SK-N-MC (cell line): Measurements from ENCODE around the gene HOXA5.

Experiments
- DNase-seq: peaks from one replicate; pipeline ENCODE4 v3.0.0-alpha.2; 2011; ENCODE audit warnings: low read depth, low spot score
- H3K27ac ChIP-seq: fragments of 200-600 bp; sonication (generic); 2 replicates; pipeline ENCODE4 v1.5.1; 2016; ENCODE audit warnings: mixed run types
- H3K36me3 ChIP-seq: fragments of 200-600 bp; sonication (generic); 2 replicates; pipeline ENCODE4 v1.6.1; 2017; ENCODE audit warnings: antibody characterized with exemption, low read length, mixed read lengths; ENCODE audit not compliant: insufficient read depth
- H3K4me3 ChIP-seq: fragments of 200-600 bp; sonication (generic); 2 replicates; pipeline ENCODE4 v1.5.1; 2016
- H3K9ac ChIP-seq: fragments of 200-600 bp; sonication (generic); 2 replicates; pipeline ENCODE4 v1.8.0; 2017; ENCODE audit warnings: mixed run types, mixed read lengths; ENCODE audit not compliant: insufficient read length
- H3K9me3 ChIP-seq: fragments of 200-600 bp; sonication (generic); 2 replicates; pipeline ENCODE4 v1.6.1; 2017; ENCODE audit warnings: low read depth, mild to moderate bottlenecking, antibody characterized with exemption, low read length, moderate library complexity, mixed read lengths
- EZH2 ChIP-seq: fragments of 200-600 bp; sonication (generic); IDR thresholded peaks from one replicate; pipeline ENCODE4 v1.6.1; 2017; ENCODE audit warnings: antibody characterized with exemption
- FOXP2 ChIP-seq: optimal IDR thresholded peaks from 2 replicates; pipeline ENCODE3; 2011; ENCODE audit warnings: mild to moderate bottlenecking, moderate library complexity; ENCODE audit not compliant: insufficient read depth; ENCODE audit errors: extremely low read length, control extremely low read depth
- POLR2AphosphoS5 ChIP-seq: IDR thresholded peaks from 2 replicates; pipeline ENCODE4 v1.6.1; 2012; ENCODE audit warnings: mild to moderate bottlenecking, low read depth, low read length, borderline replicate concordance

HOXA5 gene

GRCh38 chr7:27167916-27168264, 24.4 kb upstream of the HOXA5 start:
- H3K9me3 ChIP-seq = no peaks in the 10 kb centered on the region
- H3K4me3 ChIP-seq = no peak overlapping the region
- no peak for DNase-seq
- TF ChIP-seq EZH2 (no peak), POLR2AphosphoS5 (no peak), FOXP2 (no peak)
- no peaks in the 10 kb centered on the region for H3K36me3 ChIP-seq
- no peak overlapping the region for H3K27ac ChIP-seq
- no peak overlapping the region for H3K9ac ChIP-seq

GRCh38 chr7:27166531-27167505, 23.3 kb upstream of the HOXA5 start:
- Histone ChIP-seq H3K9me3 (no peaks in the 10 kb centered on the region), H3K9ac (no peak overlapping the region), H3K4me3 (no peak overlapping the region; the same call in 1 of the 2 replicates), H3K27ac (no peak overlapping the region), H3K36me3 (no peaks in the 10 kb centered on the region)
- DNase-seq = no peak
- TF ChIP-seq EZH2 (no peak), FOXP2 (no peak), POLR2AphosphoS5 (no peak)

- Histone ChIP-seq H3K27ac (no peak overlapping the region), H3K4me3 (no peak overlapping the region), H3K9ac (no peak overlapping the region), H3K36me3 (no peaks in the 10 kb centered on the region), H3K9me3 (no peaks in the 10 kb centered on the region)
- TF ChIP-seq EZH2 (no peak), FOXP2 (no peak), POLR2AphosphoS5 (no peak)
- DNase-seq = no peak
Measured at GRCh38 chr7:27165996-27166530, 22.6 kb upstream of the HOXA5 start.

GRCh38 chr7:27165089-27165995, 21.9 kb upstream of the HOXA5 start, which contains the start of gene HOXA9:
Gene HOXA9 (minus strand): TSS chr7:27165537. CDS start chr7:27165457, 80 bp downstream.
- Histone ChIP-seq H3K9me3 (no peaks in the 10 kb centered on the region), H3K9ac (no peak within 1 kb of the TSS), H3K27ac (no peak within 1 kb of the TSS), H3K4me3 (no peak within 1 kb of the TSS), H3K36me3 (no peaks in the 10 kb centered on the region)
- no peak for TF ChIP-seq EZH2
- no peak for TF ChIP-seq FOXP2
- no peak for TF ChIP-seq POLR2AphosphoS5
- DNase-seq = no peak

- no peak overlapping the region for H3K4me3 ChIP-seq
- H3K27ac ChIP-seq = no peak overlapping the region
- H3K36me3 ChIP-seq = no peaks in the 10 kb centered on the region
- TF ChIP-seq POLR2AphosphoS5 (no peak), FOXP2 (no peak), EZH2 (no peak)
- DNase-seq = no peak
- no peak overlapping the region for H3K9ac ChIP-seq
- no peaks in the 10 kb centered on the region for H3K9me3 ChIP-seq
Measured at GRCh38 chr7:27164367-27165088, 21.0 kb upstream of the HOXA5 start.

- Histone ChIP-seq H3K4me3 (no peak overlapping the region), H3K9me3 (no peaks in the 10 kb centered on the region), H3K27ac (no peak overlapping the region), H3K9ac (no peak overlapping the region), H3K36me3 (no peaks in the 10 kb centered on the region)
- no peak for TF ChIP-seq EZH2
- no peak for TF ChIP-seq POLR2AphosphoS5
- TF ChIP-seq FOXP2 = no peak
- DNase-seq = no peak
Measured at GRCh38 chr7:27164045-27164366, 20.5 kb upstream of the HOXA5 start.

GRCh38 chr7:27163288-27164044, 20.0 kb upstream of the HOXA5 start:
- Histone ChIP-seq H3K4me3 (no peak overlapping the region), H3K9ac (no peak overlapping the region), H3K27ac (no peak overlapping the region), H3K36me3 (no peaks in the 10 kb centered on the region), H3K9me3 (no peaks in the 10 kb centered on the region)
- TF ChIP-seq POLR2AphosphoS5 (no peak), FOXP2 (no peak), EZH2 (no peak)
- no peak for DNase-seq
